ENCODE results near the gene GPR171. TPM values are rescaled to one million over a fixed set of nuclear protein-coding genes. Genes with fewer than 3 reads are reported as not detected.

GPR171 gene
- total RNA-seq, 2 donors from 2014 or later = 7.0 TPM; not detected in 1

- Histone ChIP-seq H3K27ac (no peak overlapping the region), H3K36me3 (no peaks in the 10 kb centered on the region), H3K4me1 (ENCODE audit: control insufficient read depth in 1 of 2, low read depth in 2 of 2) (no peaks in the 10 kb centered on the region), H3K9me3 (no peaks in the 10 kb centered on the region), H3K27me3 (replicated peaks; ENCODE audit: insufficient read depth) (no peaks in the 10 kb centered on the region), H3K4me3 (no peak overlapping the region)
- TF ChIP-seq, protein P1, sequence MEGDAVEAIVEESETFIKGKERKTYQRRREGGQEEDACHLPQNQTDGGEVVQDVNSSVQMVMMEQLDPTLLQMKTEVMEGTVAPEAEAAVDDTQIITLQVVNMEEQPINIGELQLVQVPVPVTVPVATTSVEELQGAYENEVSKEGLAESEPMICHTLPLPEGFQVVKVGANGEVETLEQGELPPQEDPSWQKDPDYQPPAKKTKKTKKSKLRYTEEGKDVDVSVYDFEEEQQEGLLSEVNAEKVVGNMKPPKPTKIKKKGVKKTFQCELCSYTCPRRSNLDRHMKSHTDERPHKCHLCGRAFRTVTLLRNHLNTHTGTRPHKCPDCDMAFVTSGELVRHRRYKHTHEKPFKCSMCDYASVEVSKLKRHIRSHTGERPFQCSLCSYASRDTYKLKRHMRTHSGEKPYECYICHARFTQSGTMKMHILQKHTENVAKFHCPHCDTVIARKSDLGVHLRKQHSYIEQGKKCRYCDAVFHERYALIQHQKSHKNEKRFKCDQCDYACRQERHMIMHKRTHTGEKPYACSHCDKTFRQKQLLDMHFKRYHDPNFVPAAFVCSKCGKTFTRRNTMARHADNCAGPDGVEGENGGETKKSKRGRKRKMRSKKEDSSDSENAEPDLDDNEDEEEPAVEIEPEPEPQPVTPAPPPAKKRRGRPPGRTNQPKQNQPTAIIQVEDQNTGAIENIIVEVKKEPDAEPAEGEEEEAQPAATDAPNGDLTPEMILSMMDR (IDR thresholded peaks at IDR 0.05) = no peak
- ATAC-seq (ENCODE audit: insufficient number of reproducible peaks, low FRiP score, low read depth) (no peak), DNase-seq (ENCODE audit: low spot score) (no peak)
Measured at GRCh38 chr3:151204530-151205402, 1.8 kb upstream of the GPR171 start.

DNA sequence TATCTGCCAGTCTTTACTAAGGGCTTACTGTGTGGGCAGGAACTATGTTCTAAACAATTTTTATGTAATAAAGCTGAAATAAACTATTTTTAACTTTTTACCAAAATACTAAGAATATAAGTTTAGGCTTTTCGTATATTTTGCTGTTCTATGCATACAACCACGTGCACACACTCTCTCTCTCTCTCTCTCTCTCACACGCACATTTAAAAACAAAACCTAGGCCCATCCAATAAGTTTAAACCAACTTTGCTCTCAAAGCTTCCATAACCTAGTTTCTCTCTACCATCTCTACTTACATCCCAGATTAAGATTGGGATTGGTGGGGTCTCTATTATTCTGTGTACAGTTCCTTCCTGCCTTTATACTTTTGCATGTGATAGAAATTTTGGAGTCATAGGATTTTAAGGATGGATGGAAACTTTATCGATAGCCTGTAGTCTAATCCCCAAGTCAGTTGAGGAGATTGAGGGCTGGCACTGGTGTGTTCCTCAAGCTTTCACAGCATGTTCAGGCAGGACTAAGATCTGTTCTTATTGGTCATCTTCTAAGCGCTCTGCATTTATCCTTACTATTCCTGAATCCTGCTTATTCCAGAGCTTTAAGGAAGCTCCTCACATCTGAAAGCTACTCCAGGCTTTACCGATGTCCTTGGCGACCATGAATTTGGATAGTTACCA is 1.8 kb downstream of the GPR171 start:
- H3K27me3 ChIP-seq (replicated peaks; ENCODE audit: insufficient read depth) = no peaks in the 10 kb centered on the region
- TF ChIP-seq, protein P1 (IDR thresholded peaks at IDR 0.05) = no peak
- no peak for ATAC-seq (ENCODE audit: insufficient number of reproducible peaks, low FRiP score, low read depth)
- no peak overlapping the region for H3K27ac ChIP-seq
- no peaks in the 10 kb centered on the region for H3K36me3 ChIP-seq
- no peak for DNase-seq (ENCODE audit: low spot score)
- no peaks in the 10 kb centered on the region for H3K9me3 ChIP-seq
- H3K4me1 ChIP-seq (ENCODE audit: control insufficient read depth in 1 of 2, low read depth in 2 of 2) = no peaks in the 10 kb centered on the region
- no peak overlapping the region for H3K4me3 ChIP-seq

DNA sequence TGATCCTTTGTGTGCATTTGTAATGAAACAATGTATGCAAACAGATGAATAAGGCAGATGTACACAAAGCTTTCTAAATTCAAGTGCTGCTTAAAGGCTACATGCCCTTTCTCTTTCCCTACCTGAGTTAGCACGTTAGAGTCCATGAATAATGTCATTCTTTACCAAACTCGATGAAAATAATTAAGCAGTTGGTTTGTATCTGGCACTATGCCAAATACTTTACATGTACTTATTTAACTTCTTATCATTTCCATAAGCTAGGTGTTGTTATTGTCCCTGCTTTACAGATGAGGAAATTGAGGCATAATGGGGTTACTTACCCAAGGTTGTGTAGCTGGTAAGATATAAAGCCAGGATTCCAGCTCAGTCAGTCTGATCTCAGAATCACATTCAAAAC is 2.4 kb downstream of the GPR171 start:
- Histone ChIP-seq H3K9me3 (no peaks in the 10 kb centered on the region), H3K36me3 (no peaks in the 10 kb centered on the region), H3K27ac (no peak overlapping the region), H3K4me3 (no peak overlapping the region), H3K27me3 (replicated peaks; ENCODE audit: insufficient read depth) (no peaks in the 10 kb centered on the region), H3K4me1 (ENCODE audit: control insufficient read depth in 1 of 2, low read depth in 2 of 2) (no peaks in the 10 kb centered on the region)
- TF ChIP-seq, protein P1 (IDR thresholded peaks at IDR 0.05) = no peak
- DNase-seq (ENCODE audit: low spot score) (no peak), ATAC-seq (ENCODE audit: insufficient number of reproducible peaks, low FRiP score, low read depth) (no peak)

GRCh38 chr3:151199554-151200438 is 3.2 kb downstream of the GPR171 start:
- Histone ChIP-seq H3K9me3 (no peaks in the 10 kb centered on the region), H3K4me1 (ENCODE audit: control insufficient read depth in 1 of 2, low read depth in 2 of 2) (no peaks in the 10 kb centered on the region), H3K27ac (no peak overlapping the region), H3K27me3 (replicated peaks; ENCODE audit: insufficient read depth) (no peaks in the 10 kb centered on the region), H3K4me3 (no peak overlapping the region), H3K36me3 (no peaks in the 10 kb centered on the region)
- TF ChIP-seq, protein P1 (IDR thresholded peaks at IDR 0.05) = no peak
- ATAC-seq (ENCODE audit: insufficient number of reproducible peaks, low FRiP score, low read depth) = no peak
- no peak for DNase-seq (ENCODE audit: low spot score)

All from thoracic aorta (tissue), 2 donors.